A549 (cell line): ENCODE measurements around the gene NIP7. TPM values are rescaled to one million over a fixed set of nuclear protein-coding genes. Genes with fewer than 3 reads are reported as not detected.

Experiments used
- ATAC-seq, 2 experiments: fragments of 200-7000 bp in 1 of 2; fragments of >200 bp in 1 of 2; cut with Nextera tagmentation in 1 of 2; cut with Tn5 transposase in 1 of 2; 3 replicates each; pipeline versions ENCODE4 v1.8.0 to v1.9.1; 2018 to 2020; ENCODE audit warnings: mild to moderate bottlenecking in 1 of 2, moderate library complexity in 1 of 2
- CTCF ChIA-PET: fragments of 300-600 bp; sonication (Branson Sonifier 250); formaldehyde crosslinking; extraction: SDS; loops from one replicate; lab custom pipeline; 2021; ENCODE audit warnings: antibody characterized with exemption, inconsistent platforms; lab: Yijun Ruan, JAX
- POLR2A ChIA-PET: fragments of 350-600 bp; formaldehyde crosslinking; extraction: SDS; loops from one replicate; lab custom pipeline; 2021; ENCODE audit warnings: antibody characterized with exemption, inconsistent platforms; lab: Yijun Ruan, JAX
- DNase-seq, 2 experiments: peaks; one replicate each; pipeline versions ENCODE4 v3.0.0 to v3.0.0-alpha.2; 2011 to 2016; ENCODE audit warnings: low read depth in 1 of 2, low spot score in 1 of 2
- FAIRE-seq: peaks from 2 replicates; lab custom pipeline; 2011; peaks lifted over from hg19 to GRCh38; lab: Jason Lieb, UNC
- H3K27ac ChIP-seq, 2 experiments: fragments of >200 bp; sonication (Bioruptor Twin); formaldehyde crosslinking; 3 replicates each; pipeline ENCODE4 v1.5.1; 2016 to 2017
- H3K4me1 ChIP-seq: fragments of >200 bp; sonication (Bioruptor Twin); formaldehyde crosslinking; 3 replicates; pipeline ENCODE4 v1.6.1; 2016
- H3K4me2 ChIP-seq: fragments of >200 bp; sonication (Bioruptor Twin); formaldehyde crosslinking; 3 replicates; pipeline ENCODE4 v1.6.1; 2016
- H3K4me3 ChIP-seq: fragments of >200 bp; sonication (Bioruptor Twin); formaldehyde crosslinking; 3 replicates; pipeline ENCODE4 v1.5.1; 2016
- H3K9me3 ChIP-seq: fragments of >200 bp; sonication (Bioruptor Twin); formaldehyde crosslinking; 3 replicates; pipeline ENCODE4 v1.6.1; 2016
- BHLHE40 ChIP-seq: IDR thresholded peaks from 2 replicates; pipeline ENCODE4 v1.6.1; 2012; ENCODE audit warnings: low read depth, low read length, inconsistent platforms
- CBX2 ChIP-seq: fragments of 200-600 bp; sonication (generic); IDR thresholded peaks from 2 replicates; pipeline ENCODE4 v1.6.1; 2016; ENCODE audit warnings: low read depth, mild to moderate bottlenecking, borderline replicate concordance
- CHD4 ChIP-seq: fragments of 200-600 bp; sonication (generic); IDR thresholded peaks from 2 replicates; pipeline ENCODE4 v1.6.1; 2016; ENCODE audit warnings: antibody characterized with exemption, mild to moderate bottlenecking, borderline replicate concordance
- CTCF ChIP-seq: fragments of >200 bp; sonication (Bioruptor Twin); formaldehyde crosslinking; IDR thresholded peaks from 3 replicates; pipeline ENCODE4 v1.5.1; 2016
- EHMT2 ChIP-seq: fragments of 200-600 bp; sonication (generic); IDR thresholded peaks from 2 replicates; pipeline ENCODE4 v1.6.1; 2016; ENCODE audit warnings: antibody characterized with exemption, low read depth, mild to moderate bottlenecking, moderate library complexity
- EP300 ChIP-seq, 2 experiments: fragments of >200 bp; sonication (Bioruptor Twin); formaldehyde crosslinking; IDR thresholded peaks; 2 replicates in 1 of 2; 3 replicates in 1 of 2; pipeline ENCODE4 v1.6.1; 2016 to 2017
- ESRRA ChIP-seq: fragments of 150-350 bp; IDR thresholded peaks from 2 replicates; pipeline ENCODE4 v1.6.1; 2014; ENCODE audit warnings: mild to moderate bottlenecking, low read length, borderline replicate concordance
- GATA3 ChIP-seq: IDR thresholded peaks from 2 replicates; pipeline ENCODE4 v1.6.1; 2012; ENCODE audit warnings: borderline replicate concordance
- HDAC2 ChIP-seq: fragments of 200-600 bp; sonication (generic); IDR thresholded peaks from 2 replicates; pipeline ENCODE4 v1.6.1; 2016
- HES2 ChIP-seq: fragments of >200 bp; sonication (Bioruptor Twin); formaldehyde crosslinking; IDR thresholded peaks from 2 replicates; pipeline ENCODE4 v1.6.1; 2016
- HOXB5 ChIP-seq: fragments of 250-450 bp; sonication (Bioruptor Pico); IDR thresholded peaks from 2 replicates; pipeline ENCODE4 v1.5.0; 2020; ENCODE audit warnings: mild to moderate bottlenecking, moderate library complexity
- JUN ChIP-seq, 2 experiments: fragments of >200 bp; sonication (Bioruptor Twin); formaldehyde crosslinking; IDR thresholded peaks; 2 replicates in 1 of 2; 3 replicates in 1 of 2; pipeline ENCODE4 v1.6.1; 2016 to 2017
- JUNB ChIP-seq: fragments of >200 bp; sonication (Bioruptor Twin); formaldehyde crosslinking; IDR thresholded peaks from 2 replicates; pipeline ENCODE4 v1.6.1; 2016
- KDM1A ChIP-seq: fragments of 200-600 bp; sonication (generic); IDR thresholded peaks from 2 replicates; pipeline ENCODE4 v1.6.1; 2016; ENCODE audit warnings: low read depth, mild to moderate bottlenecking
- KDM5A ChIP-seq: fragments of 200-600 bp; sonication (generic); IDR thresholded peaks from 2 replicates; pipeline ENCODE4 v1.6.1; 2016; ENCODE audit warnings: antibody characterized with exemption, mild to moderate bottlenecking
- MAFK ChIP-seq: fragments of 450-650 bp; IDR thresholded peaks from 2 replicates; pipeline ENCODE4 v1.6.1; 2014; ENCODE audit not compliant: partially characterized antibody
- MYC ChIP-seq: IDR thresholded peaks from 2 replicates; pipeline ENCODE4 v1.6.1; 2012; ENCODE audit warnings: mild to moderate bottlenecking, inconsistent platforms, low read length, improper control_type of control experiment, borderline replicate concordance
- NFE2L2 ChIP-seq: fragments of 150-350 bp; conservative IDR thresholded peaks from 2 replicates; pipeline ENCODE4 v1.6.1; 2014; ENCODE audit warnings: low read length
- NPAS2 ChIP-seq: fragments of 250-450 bp; sonication (Bioruptor Pico); IDR thresholded peaks from 2 replicates; pipeline ENCODE4 v1.8.0; 2022; ENCODE audit warnings: mild to moderate bottlenecking, moderate library complexity, borderline replicate concordance
- NR3C1 ChIP-seq: fragments of >200 bp; sonication (Bioruptor Twin); formaldehyde crosslinking; IDR thresholded peaks from 3 replicates; pipeline ENCODE4 v1.6.1; 2017
- POLR2A ChIP-seq: IDR thresholded peaks from 2 replicates; pipeline ENCODE4 v1.6.1; 2012; ENCODE audit warnings: mild to moderate bottlenecking, low read length
- POLR2AphosphoS2 ChIP-seq: conservative IDR thresholded peaks from 2 replicates; pipeline ENCODE4 v1.6.1; 2012; ENCODE audit warnings: low read length, improper control_type of control experiment, inconsistent platforms
- RAD21 ChIP-seq, 2 experiments: fragments of >200 bp in 1 of 2; sonication (Bioruptor Twin) in 1 of 2; formaldehyde crosslinking in 1 of 2; IDR thresholded peaks in 1 of 2; conservative IDR thresholded peaks in 1 of 2; 2 replicates in 1 of 2; 3 replicates in 1 of 2; pipeline ENCODE4 v1.6.1; 2012 to 2018; ENCODE audit warnings: inconsistent platforms in 1 of 2
- RARB ChIP-seq: fragments of 250-450 bp; sonication (Bioruptor Pico); IDR thresholded peaks from 2 replicates; pipeline ENCODE4 v1.8.0; 2021; ENCODE audit warnings: mild to moderate bottlenecking, moderate library complexity
- RCOR1 ChIP-seq: fragments of 150-350 bp; IDR thresholded peaks from 2 replicates; pipeline ENCODE4 v1.6.1; 2014; ENCODE audit warnings: antibody characterized with exemption, low read length, low read depth
- RFX5 ChIP-seq: fragments of 450-650 bp; IDR thresholded peaks from 2 replicates; pipeline ENCODE4 v1.7.1; 2014; ENCODE audit warnings: antibody characterized with exemption, mild to moderate bottlenecking, moderate library complexity
- TFCP2L1 ChIP-seq: fragments of 250-450 bp; sonication (Bioruptor Pico); IDR thresholded peaks from 2 replicates; pipeline ENCODE4 v1.5.0; 2021; ENCODE audit warnings: mild to moderate bottlenecking
- ZC3H11A ChIP-seq: fragments of 450-650 bp; IDR thresholded peaks from 2 replicates; pipeline ENCODE4 v1.6.1; 2014; ENCODE audit warnings: antibody characterized with exemption, mild to moderate bottlenecking
- ZFP36 ChIP-seq: fragments of 450-650 bp; IDR thresholded peaks from 2 replicates; pipeline ENCODE4 v1.6.1; 2014; ENCODE audit warnings: borderline replicate concordance; ENCODE audit not compliant: partially characterized antibody
- WGBS: methylation state at CpG from one replicate; pipeline ENCODE4 v1.1.6; 2017; ENCODE audit errors: missing lambda C conversion rate; 5-methylcytosine and 5-hydroxymethylcytosine counted together
- polyA plus RNA-seq, 4 experiments: library from polyadenylated mRNA; depleted of rRNA in 3 of 4; stranded (reverse); fragments of >200 nt; fragmentation: RNase III in 1 of 4; extraction: RNeasy Plus Mini Kit Qiagen cat#74134 plus additional on column Dnase treatment in 1 of 4; gene quantifications; 2 replicates in 3 of 4; 3 replicates in 1 of 4; pipeline ENCODE4 v1.2.3, GENCODE V29; 2011 to 2017
- TF ChIP-seq, protein P1 (sequence below): IDR thresholded peaks from 2 replicates; pipeline ENCODE4 v1.6.1; 2012
- TF ChIP-seq, protein P2 (sequence below): fragments of >200 bp; sonication (Bioruptor Twin); formaldehyde crosslinking; IDR thresholded peaks from 3 replicates; pipeline ENCODE4 v1.6.1; 2016
- TF ChIP-seq, protein P3 (sequence below): IDR thresholded peaks from 2 replicates; pipeline ENCODE4 v1.6.1; 2012
- TF ChIP-seq, protein P4 (sequence below): fragments of 200-600 bp; sonication (generic); IDR thresholded peaks from 2 replicates; pipeline ENCODE4 v1.6.1; 2016; ENCODE audit warnings: antibody characterized with exemption, mild to moderate bottlenecking, moderate library complexity

Gene NIP7
- polyA plus RNA-seq, 2 of the 4 experiments (the other 2 are of a cell fraction), result 23.0 to 55.9 TPM

DNA sequence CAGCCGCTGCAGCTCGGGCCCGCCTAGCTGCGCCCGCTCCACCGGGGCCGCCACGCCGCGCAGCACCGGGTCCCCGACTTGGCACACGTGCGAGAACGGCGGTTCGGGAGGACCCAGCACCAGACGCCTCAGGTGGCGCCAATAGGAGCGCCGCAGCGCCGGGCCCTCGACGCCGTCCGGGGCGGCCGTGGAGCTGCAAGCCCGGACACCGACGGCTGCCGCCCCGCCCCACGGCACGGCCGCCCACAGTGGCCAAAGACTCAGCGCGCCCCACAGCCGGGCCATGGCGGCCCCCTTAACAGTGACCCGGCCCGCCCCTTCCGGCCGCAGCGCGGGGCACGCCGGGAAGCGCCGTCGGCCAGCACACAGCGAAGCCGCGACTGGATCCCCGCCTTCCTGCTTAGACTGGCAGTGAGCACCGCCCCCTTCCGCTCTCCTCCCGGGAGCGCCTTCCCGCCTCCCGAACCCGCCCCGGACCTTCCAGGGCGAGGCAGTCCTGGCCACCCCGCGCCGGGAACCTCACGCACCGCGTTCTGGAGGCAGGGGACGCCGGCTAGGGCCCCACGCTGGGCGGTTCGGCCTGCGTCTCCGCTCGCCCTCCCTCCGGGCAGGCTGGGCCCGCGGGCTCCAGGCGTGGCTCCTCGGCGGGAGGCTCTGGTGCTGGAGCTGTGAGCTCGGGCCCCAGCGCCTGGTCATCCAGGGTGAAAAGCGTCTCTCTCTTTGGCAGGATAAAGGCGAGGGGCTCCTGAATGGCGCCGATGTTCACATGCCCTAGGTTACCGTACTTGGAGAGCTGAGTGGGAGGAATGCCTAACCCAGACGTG, 9.1 kb upstream of the NIP7 start, which contains the start of gene PDF (continued):
- no peak for TF ChIP-seq ESRRA
- TF ChIP-seq EP300 (IDR thresholded peaks at IDR 0.05), result no peak
- 0 out of 2 replicates have a peak, but pooled peaks have one; percentile 32 for TF ChIP-seq MYC
- TF ChIP-seq, protein P1, sequence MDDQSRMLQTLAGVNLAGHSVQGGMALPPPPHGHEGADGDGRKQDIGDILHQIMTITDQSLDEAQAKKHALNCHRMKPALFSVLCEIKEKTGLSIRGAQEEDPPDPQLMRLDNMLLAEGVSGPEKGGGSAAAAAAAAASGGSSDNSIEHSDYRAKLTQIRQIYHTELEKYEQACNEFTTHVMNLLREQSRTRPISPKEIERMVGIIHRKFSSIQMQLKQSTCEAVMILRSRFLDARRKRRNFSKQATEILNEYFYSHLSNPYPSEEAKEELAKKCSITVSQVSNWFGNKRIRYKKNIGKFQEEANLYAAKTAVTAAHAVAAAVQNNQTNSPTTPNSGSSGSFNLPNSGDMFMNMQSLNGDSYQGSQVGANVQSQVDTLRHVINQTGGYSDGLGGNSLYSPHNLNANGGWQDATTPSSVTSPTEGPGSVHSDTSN, result peak; percentile 85
- TF ChIP-seq ZC3H11A, result no peak
- TF ChIP-seq NR3C1, result no peak
- peak; percentile 62 for TF ChIP-seq GATA3
- peak; percentile 90; the same call in 1 of the 2 replicates for TF ChIP-seq TFCP2L1 (CRISPR knock-in tag)
- no peak for TF ChIP-seq MAFK
- TF ChIP-seq NPAS2 (CRISPR knock-in tag), result peak; percentile 69; the same call in 1 of the 2 replicates
- no peak for TF ChIP-seq EHMT2
- TF ChIP-seq JUN (IDR thresholded peaks at IDR 0.05), result peak; percentile 61 to 96; a peak in 4 of 5 replicates
- no peak for TF ChIP-seq CTCF
- TF ChIP-seq POLR2A, result peak; percentile 87; the same call in 1 of the 2 replicates
- TF ChIP-seq CBX2, result no peak
- no peak for TF ChIP-seq BHLHE40
- TF ChIP-seq, all 56 proteins: peak for 15

GRCh38 chr16:69334696-69335095, 4.9 kb upstream of the NIP7 start:
- DNase-seq (no peak), ATAC-seq (no peak), FAIRE-seq (no peak)
- H3K4me2 ChIP-seq, result no peak overlapping the region
- TF ChIP-seq RCOR1 (no peak), KDM1A (no peak), POLR2AphosphoS2 (no peak), HDAC2 (no peak), TFCP2L1 (CRISPR knock-in tag) (no peak), JUNB (no peak), RARB (no peak), RAD21 (conservative IDR thresholded peaks at IDR 0.05 in 1 of 2, IDR thresholded peaks at IDR 0.05 in 1 of 2) (no peak), HOXB5 (CRISPR knock-in tag) (no peak), ZFP36 (no peak), BHLHE40 (no peak), RFX5 (no peak), CHD4 (no peak), HES2 (no peak), KDM5A (no peak), MYC (no peak), NFE2L2 (no peak)
- TF ChIP-seq, protein P2, sequence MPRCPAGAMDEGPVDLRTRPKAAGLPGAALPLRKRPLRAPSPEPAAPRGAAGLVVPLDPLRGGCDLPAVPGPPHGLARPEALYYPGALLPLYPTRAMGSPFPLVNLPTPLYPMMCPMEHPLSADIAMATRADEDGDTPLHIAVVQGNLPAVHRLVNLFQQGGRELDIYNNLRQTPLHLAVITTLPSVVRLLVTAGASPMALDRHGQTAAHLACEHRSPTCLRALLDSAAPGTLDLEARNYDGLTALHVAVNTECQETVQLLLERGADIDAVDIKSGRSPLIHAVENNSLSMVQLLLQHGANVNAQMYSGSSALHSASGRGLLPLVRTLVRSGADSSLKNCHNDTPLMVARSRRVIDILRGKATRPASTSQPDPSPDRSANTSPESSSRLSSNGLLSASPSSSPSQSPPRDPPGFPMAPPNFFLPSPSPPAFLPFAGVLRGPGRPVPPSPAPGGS, result no peak
- TF ChIP-seq, protein P3, sequence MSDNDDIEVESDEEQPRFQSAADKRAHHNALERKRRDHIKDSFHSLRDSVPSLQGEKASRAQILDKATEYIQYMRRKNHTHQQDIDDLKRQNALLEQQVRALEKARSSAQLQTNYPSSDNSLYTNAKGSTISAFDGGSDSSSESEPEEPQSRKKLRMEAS, result no peak
- TF ChIP-seq, protein P4, sequence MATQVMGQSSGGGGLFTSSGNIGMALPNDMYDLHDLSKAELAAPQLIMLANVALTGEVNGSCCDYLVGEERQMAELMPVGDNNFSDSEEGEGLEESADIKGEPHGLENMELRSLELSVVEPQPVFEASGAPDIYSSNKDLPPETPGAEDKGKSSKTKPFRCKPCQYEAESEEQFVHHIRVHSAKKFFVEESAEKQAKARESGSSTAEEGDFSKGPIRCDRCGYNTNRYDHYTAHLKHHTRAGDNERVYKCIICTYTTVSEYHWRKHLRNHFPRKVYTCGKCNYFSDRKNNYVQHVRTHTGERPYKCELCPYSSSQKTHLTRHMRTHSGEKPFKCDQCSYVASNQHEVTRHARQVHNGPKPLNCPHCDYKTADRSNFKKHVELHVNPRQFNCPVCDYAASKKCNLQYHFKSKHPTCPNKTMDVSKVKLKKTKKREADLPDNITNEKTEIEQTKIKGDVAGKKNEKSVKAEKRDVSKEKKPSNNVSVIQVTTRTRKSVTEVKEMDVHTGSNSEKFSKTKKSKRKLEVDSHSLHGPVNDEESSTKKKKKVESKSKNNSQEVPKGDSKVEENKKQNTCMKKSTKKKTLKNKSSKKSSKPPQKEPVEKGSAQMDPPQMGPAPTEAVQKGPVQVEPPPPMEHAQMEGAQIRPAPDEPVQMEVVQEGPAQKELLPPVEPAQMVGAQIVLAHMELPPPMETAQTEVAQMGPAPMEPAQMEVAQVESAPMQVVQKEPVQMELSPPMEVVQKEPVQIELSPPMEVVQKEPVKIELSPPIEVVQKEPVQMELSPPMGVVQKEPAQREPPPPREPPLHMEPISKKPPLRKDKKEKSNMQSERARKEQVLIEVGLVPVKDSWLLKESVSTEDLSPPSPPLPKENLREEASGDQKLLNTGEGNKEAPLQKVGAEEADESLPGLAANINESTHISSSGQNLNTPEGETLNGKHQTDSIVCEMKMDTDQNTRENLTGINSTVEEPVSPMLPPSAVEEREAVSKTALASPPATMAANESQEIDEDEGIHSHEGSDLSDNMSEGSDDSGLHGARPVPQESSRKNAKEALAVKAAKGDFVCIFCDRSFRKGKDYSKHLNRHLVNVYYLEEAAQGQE, result no peak
- no peaks in the 10 kb centered on the region for H3K9me3 ChIP-seq
- no peak overlapping the region for H3K4me3 ChIP-seq
- 95% methylated on average over 9 of the region's 9 CpGs for WGBS
- CTCF ChIA-PET, result interaction anchor here (1.2 to 5.0 kb wide), 3 partner anchors 8 to 24 kb away, joined by 3 to 44 read pairs (median 6); partner anchors contain the start of gene PDF
- no peak overlapping the region for H3K27ac ChIP-seq
- POLR2A ChIA-PET, result no interaction called here
- peaks cover 17% of the 10 kb centered on the region; the same call in 1 of the 3 replicates for H3K4me1 ChIP-seq
